Measurements from ENCODE around the gene PKD1.

Gene PKD1

GRCh38 chr16:2064368-2064945 is 71.2 kb downstream of the PKD1 start:
- no peak for DNase-seq

- no peak for DNase-seq
Observed at GRCh38 chr16:2063861-2064260, 71.8 kb downstream of the PKD1 start.

- DNase-seq: no peak
Observed at GRCh38 chr16:2062801-2063200, 72.9 kb downstream of the PKD1 start.

- no peak for DNase-seq
Observed at GRCh38 chr16:2061526-2061925, 74.2 kb downstream of the PKD1 start.

GRCh38 chr16:2061023-2061422 is 74.7 kb downstream of the PKD1 start:
- DNase-seq: no peak

- DNase-seq: no peak
Observed at GRCh38 chr16:2060346-2060745, 75.4 kb downstream of the PKD1 start.

- DNase-seq: no peak
Observed at GRCh38 chr16:2058872-2059271, 76.8 kb downstream of the PKD1 start.

- DNase-seq: no peak
Observed at GRCh38 chr16:2058420-2058819, 77.3 kb downstream of the PKD1 start.

GRCh38 chr16:2057438-2057837 is 78.3 kb downstream of the PKD1 start:
- DNase-seq: no peak

GRCh38 chr16:2056681-2057407 is 78.9 kb downstream of the PKD1 start:
- DNase-seq: no peak

- DNase-seq: no peak
Observed at GRCh38 chr16:2056077-2056476, 79.6 kb downstream of the PKD1 start.

- no peak for DNase-seq
Observed at GRCh38 chr16:2054543-2055245, 81.0 kb downstream of the PKD1 start.

- DNase-seq: no peak
Observed at GRCh38 chr16:2053897-2054296, 81.8 kb downstream of the PKD1 start.

GRCh38 chr16:2053211-2053610 is 82.5 kb downstream of the PKD1 start:
- no peak for DNase-seq

GRCh38 chr16:2048116-2048543 is 87.6 kb downstream of the PKD1 start:
- no peak for DNase-seq

- peak; percentile 93 for DNase-seq
Observed at GRCh38 chr16:2047330-2048115, 88.2 kb downstream of the PKD1 start, which contains the start of the genes NTHL1 and TSC2. TSS of gene NTHL1 (minus strand) at chr16:2047834. CDS start at chr16:2047823, 11 bp downstream. TSS of gene TSC2 (plus strand) at chr16:2047985. CDS start at chr16:2048616, 631 bp downstream.

GRCh38 chr16:2046893-2047329 is 88.8 kb downstream of the PKD1 start:
- no peak for DNase-seq

- no peak for DNase-seq
Observed at GRCh38 chr16:2045965-2046892, 89.5 kb downstream of the PKD1 start.

GRCh38 chr16:2044541-2044940 is 91.2 kb downstream of the PKD1 start:
- DNase-seq: no peak

GRCh38 chr16:2043667-2044451 is 91.8 kb downstream of the PKD1 start:
- no peak for DNase-seq
